Neural progenitor cell (in vitro differentiated cells): ENCODE data around the gene KCTD16.

ENCODE experiments used
- CTCF ChIP-seq: fragments of 200-600 bp; sonication (generic); IDR thresholded peaks from 2 replicates; pipeline ENCODE4 v1.5.1; 2017; ENCODE audit warnings: antibody characterized with exemption, mild to moderate bottlenecking
- EZH2 ChIP-seq: fragments of 200-600 bp; sonication (generic); IDR thresholded peaks from 2 replicates; pipeline ENCODE4 v1.6.1; 2017; ENCODE audit warnings: antibody characterized with exemption, mild to moderate bottlenecking, moderate library complexity
- EZH2phosphoT487 ChIP-seq: fragments of 200-600 bp; sonication (generic); IDR thresholded peaks from 2 replicates; pipeline ENCODE4 v1.6.1; 2017; ENCODE audit warnings: antibody characterized with exemption

- TF ChIP-seq EZH2 (no peak), CTCF (no peak), EZH2phosphoT487 (no peak)
These were observed at the start of gene KCTD16, which contains the start of gene YIPF5 for GRCh38 chr5:144170276-144171024.
